ENCODE data around the gene LRP4. TPM values are rescaled to one million over a fixed set of nuclear protein-coding genes. Genes with fewer than 3 reads are reported as not detected.

The LRP4 gene
- total and polyA plus RNA-seq, 2 of the 13 experiments (the other 11 are each of a cell fraction or from before 2014, with no cell fraction given) = 4.7 to 13.3 TPM

GRCh38 chr11:46896719-46897406, 21.5 kb downstream of the LRP4 start:
- Histone ChIP-seq H2AFZ (ENCODE audit: low read length) (no peak overlapping the region), H3K79me2 (ENCODE audit: insufficient read depth, low read length) (no peaks in the 10 kb centered on the region), H3K4me3 (replicated peaks in 1 of 3; ENCODE audit: insufficient read depth in 1 of 3, low read depth in 2 of 3, low read length in 3 of 3) (no peak overlapping the region), H3K9ac (ENCODE audit: insufficient read depth, low read depth, low read length) (no peak overlapping the region), H3K4me1 (ENCODE audit: insufficient read depth, low read length) (no peaks in the 10 kb centered on the region), H3K4me2 (ENCODE audit: low read depth, low read length) (no peak overlapping the region), H3K27me3 (ENCODE audit: control insufficient read depth in 1 of 2, insufficient read depth in 2 of 2, low read length in 2 of 2) (no peaks in the 10 kb centered on the region), H4K20me1 (ENCODE audit: insufficient read depth, low read length) (no peaks in the 10 kb centered on the region), H3K9me3 (ENCODE audit: low read length) (no peaks in the 10 kb centered on the region), H3K27ac (ENCODE audit: extremely low read length, insufficient read depth, low read length) (no peak overlapping the region), H3K36me3 (replicated peaks in 1 of 2; ENCODE audit: control insufficient read depth in 1 of 2, insufficient read depth in 2 of 2, low read length in 2 of 2) (peaks cover 17 to 47% of the 10 kb centered on the region in 2 experiments; a peak in 4 of 5 replicates)
- DNase-seq (ENCODE audit: low spot score) (peak; percentile 52), ATAC-seq (peak; percentile 50), FAIRE-seq (no peak)
- 95% methylated on average over 10 of the region's 10 CpGs for WGBS (ENCODE audit: low lambda C conversion rate)
- no peak for TF ChIP-seq ZNF432 (CRISPR knock-in tag; IDR thresholded peaks at IDR 0.05; ENCODE audit: borderline replicate concordance)
- peak; percentile 49 for TF ChIP-seq CTCF (CRISPR knock-in tag; IDR thresholded peaks at IDR 0.05)
- TF ChIP-seq SMC3 (IDR thresholded peaks at IDR 0.05; ENCODE audit: low read length) = peak; percentile 17; the same call in 1 of the 2 replicates
- no peak for TF ChIP-seq SKIL (CRISPR knock-in tag; IDR thresholded peaks at IDR 0.05; ENCODE audit: borderline replicate concordance)
- TF ChIP-seq STAG1 (CRISPR knock-in tag; IDR thresholded peaks at IDR 0.05) = peak; percentile 36
- no peak for TF ChIP-seq HMG20A (CRISPR knock-in tag; IDR thresholded peaks at IDR 0.05; ENCODE audit: borderline replicate concordance)
- TF ChIP-seq ZNF3 (CRISPR knock-in tag; IDR thresholded peaks at IDR 0.05) = peak; percentile 82
- BruUV-seq (replicated peaks) = TSS peak; percentile 49
- CTCF ChIA-PET (ENCODE audit: low intra/inter-chr PET ratio, low total read pairs) = no interaction called here
- in situ Hi-C loops (cut with HindIII; ENCODE audit: extremely low pct_ligation_motif_present, low pct_unique_long_range_greater_than_20kb) (no loop called here), intact Hi-C loops (cut with micrococcal nuclease; ENCODE audit: unreplicated experiment) (no loop called here)
- POLR2A ChIA-PET = no interaction called here

Data from HepG2 (cell line).